HCT116 (cell line): ENCODE measurements around the gene RPS10. TPM values are rescaled to one million over a fixed set of nuclear protein-coding genes. Genes with fewer than 3 reads are reported as not detected.

ENCODE experiments used
- ATAC-seq: fragments of 200-7000 bp; cut with Tn5 transposase; 2 replicates; pipeline ENCODE4 v1.9.1; 2020; ENCODE audit warnings: mild to moderate bottlenecking, moderate library complexity
- BruUV-seq: library from RNA; stranded (reverse); fragments of 400-500 nt; replicated peaks from 2 replicates; lab custom pipeline; 2021; lab: Mats Ljungman, UMichigan
- CTCF ChIA-PET: fragments of 300-600 bp; sonication (Branson Sonifier 250); formaldehyde crosslinking; loops from one replicate; lab custom pipeline; 2021; ENCODE audit warnings: antibody characterized with exemption; lab: Charles Lee
- POLR2A ChIA-PET: fragments of 300-600, 350-600 bp; sonication (Branson Sonifier 250); formaldehyde crosslinking; loops from one replicate; lab custom pipeline; 2021; ENCODE audit warnings: antibody characterized with exemption; lab: Charles Lee
- RAD21 ChIA-PET, 2 experiments: fragments of 300-600 bp; sonication (Branson Sonifier 250); formaldehyde crosslinking; loops; one replicate each; lab custom pipeline; 2023; ENCODE audit warnings: low total read pairs in 2 of 2; ENCODE audit not compliant: uncharacterized antibody in 2 of 2, unreplicated experiment in 2 of 2, low non-redundant PET in 1 of 2; lab: Charles Lee
- DNase-seq: peaks from one replicate; pipeline ENCODE4 v3.0.0-alpha.2; 2010; ENCODE audit warnings: low read depth, low spot score
- H2AFZ ChIP-seq: fragments of 200-600 bp; shearing (Covaris generic), sonication (generic); 2 replicates; pipeline ENCODE4 v1.6.1; 2017; ENCODE audit warnings: low read depth, mixed run types, mixed read lengths, antibody characterized with exemption, low read length; ENCODE audit not compliant: poor library complexity, severe bottlenecking
- H3K27ac ChIP-seq: 2 replicates; pipeline ENCODE4 v1.5.1; 2012; ENCODE audit warnings: low read depth, low read length
- H3K27me3 ChIP-seq: fragments of 200-600 bp; sonication (generic); 2 replicates; pipeline ENCODE4 v1.6.1; 2016; ENCODE audit warnings: mixed run types, low read length, mixed read lengths; ENCODE audit not compliant: insufficient read depth
- H3K36me3 ChIP-seq, 2 experiments: fragments of 200-500 bp in 1 of 2; fragments of 200-600 bp in 1 of 2; sonication (Bioruptor generic) in 1 of 2; sonication (generic) in 1 of 2; 2 replicates each; pipeline versions ENCODE4 v1.5.1 to v1.6.1; 2014 to 2016; ENCODE audit warnings: low read length in 2 of 2, inconsistent platforms in 1 of 2, mixed read lengths in 1 of 2, mixed run types in 1 of 2; ENCODE audit not compliant: insufficient read depth in 2 of 2, control insufficient read depth in 1 of 2
- H3K4me1 ChIP-seq, 2 experiments: fragments of 200-600 bp in 1 of 2; sonication (generic) in 1 of 2; 2 replicates each; pipeline versions ENCODE4 v1.5.1 to v1.6.1; 2012 to 2017; ENCODE audit warnings: low read length in 2 of 2, inconsistent platforms in 1 of 2, mild to moderate bottlenecking in 1 of 2, mixed read lengths in 1 of 2, mixed run types in 1 of 2, moderate library complexity in 1 of 2; ENCODE audit not compliant: insufficient read depth in 2 of 2, control insufficient read depth in 1 of 2
- H3K4me2 ChIP-seq: fragments of 200-600 bp; sonication (generic); 2 replicates; pipeline ENCODE4 v1.6.1; 2017; ENCODE audit warnings: mixed run types, low read length, mixed read lengths
- H3K4me3 ChIP-seq, 2 experiments: fragments of 200-600 bp in 1 of 2; sonication (generic) in 1 of 2; replicated peaks in 1 of 2; 2 replicates each; pipeline ENCODE4 v1.5.1; 2011 to 2016; ENCODE audit warnings: low read length in 2 of 2, control low read depth in 1 of 2, low read depth in 1 of 2, mild to moderate bottlenecking in 1 of 2, mixed read lengths in 1 of 2, mixed run types in 1 of 2
- H3K79me2 ChIP-seq: fragments of 200-600 bp; sonication (generic); 2 replicates; pipeline ENCODE4 v1.6.1; 2017; ENCODE audit warnings: mild to moderate bottlenecking, mixed run types, low read length, moderate library complexity, mixed read lengths; ENCODE audit not compliant: insufficient read depth
- H3K9ac ChIP-seq: fragments of 200-600 bp; sonication (generic); 2 replicates; pipeline ENCODE4 v1.6.1; 2016; ENCODE audit warnings: low read length, mixed read lengths
- H3K9me2 ChIP-seq: fragments of 200-600 bp; sonication (generic), shearing (Covaris generic); 2 replicates; pipeline ENCODE4 v1.6.1; 2017; ENCODE audit warnings: mixed run types, mild to moderate bottlenecking, moderate library complexity; ENCODE audit not compliant: insufficient read depth
- H3K9me3 ChIP-seq, 2 experiments: fragments of 200-500 bp in 1 of 2; fragments of 200-600 bp in 1 of 2; sonication (Bioruptor generic) in 1 of 2; sonication (generic) in 1 of 2; 2 replicates each; pipeline ENCODE4 v1.6.1; 2014 to 2017; ENCODE audit warnings: low read length in 2 of 2, mixed read lengths in 2 of 2, inconsistent platforms in 1 of 2, low read depth in 1 of 2, mild to moderate bottlenecking in 1 of 2, mixed run types in 1 of 2, moderate library complexity in 1 of 2; ENCODE audit not compliant: control insufficient read depth in 1 of 2, insufficient read depth in 1 of 2
- H4K20me1 ChIP-seq: fragments of 200-600 bp; sonication (generic), shearing (Covaris generic); 2 replicates; pipeline ENCODE4 v1.6.1; 2017; ENCODE audit warnings: mixed run types, mild to moderate bottlenecking, moderate library complexity; ENCODE audit not compliant: insufficient read depth
- ATF3 ChIP-seq: IDR thresholded peaks from 2 replicates; pipeline ENCODE4 v1.6.1; 2012
- EGR1 ChIP-seq: IDR thresholded peaks from 2 replicates; pipeline ENCODE4 v1.6.1; 2012; ENCODE audit warnings: low read depth
- EZH2 ChIP-seq: fragments of 200-600 bp; sonication (generic); IDR thresholded peaks from 2 replicates; pipeline ENCODE4 v1.6.1; 2017; ENCODE audit warnings: antibody characterized with exemption, mixed run types
- EZH2phosphoT487 ChIP-seq: fragments of 200-600 bp; IDR thresholded peaks from 2 replicates; pipeline ENCODE4 v1.6.1; 2018; ENCODE audit warnings: antibody characterized with exemption, borderline replicate concordance
- FOSL1 ChIP-seq: IDR thresholded peaks from 2 replicates; pipeline ENCODE4 v1.6.1; 2012; ENCODE audit warnings: low read depth
- JUND ChIP-seq: IDR thresholded peaks from 2 replicates; pipeline ENCODE4 v1.6.1; 2012
- MAX ChIP-seq: IDR thresholded peaks from 2 replicates; pipeline ENCODE4 v1.6.1; 2012
- POLR2A ChIP-seq: IDR thresholded peaks from 2 replicates; pipeline ENCODE4 v1.7.0; 2011; ENCODE audit warnings: borderline replicate concordance; ENCODE audit not compliant: insufficient read depth, insufficient read length; ENCODE audit errors: extremely low read depth
- RAD21 ChIP-seq: IDR thresholded peaks from 2 replicates; pipeline ENCODE4 v1.6.1; 2012; ENCODE audit warnings: low read depth, mild to moderate bottlenecking
- REST ChIP-seq: IDR thresholded peaks from 2 replicates; pipeline ENCODE4 v1.6.1; 2012; ENCODE audit warnings: low read depth
- SIN3A ChIP-seq: IDR thresholded peaks from 2 replicates; pipeline ENCODE4 v1.6.1; 2012; ENCODE audit warnings: low read depth
- SRF ChIP-seq: IDR thresholded peaks from 2 replicates; pipeline ENCODE4 v1.6.1; 2012; ENCODE audit warnings: low read depth
- YY1 ChIP-seq: IDR thresholded peaks from 2 replicates; pipeline ENCODE4 v1.6.1; 2011; ENCODE audit warnings: low read length, low read depth, moderate library complexity, mild to moderate bottlenecking; ENCODE audit not compliant: insufficient replicate concordance; ENCODE audit errors: extremely low read depth
- ZBTB33 ChIP-seq: IDR thresholded peaks from 2 replicates; pipeline ENCODE4 v1.6.1; 2011; ENCODE audit warnings: mild to moderate bottlenecking, low read length, moderate library complexity; ENCODE audit not compliant: insufficient replicate concordance; ENCODE audit errors: extremely low read depth
- ZNF274 ChIP-seq: fragments of 200-500 bp; sonication (Bioruptor generic); IDR thresholded peaks from 2 replicates; pipeline ENCODE4 v1.6.1; 2014; ENCODE audit warnings: mild to moderate bottlenecking, low read depth, low read length, inconsistent platforms
- intact Hi-C: fragments of 100-400 bp; cut with micrococcal nuclease; formaldehyde crosslinking; loops from 2 replicates; pipeline ENCODE4 v1.10.0; 2022
- total RNA-seq: library from RNA; stranded (reverse); gene quantifications from one replicate; pipeline ENCODE4 v1.2.1, GENCODE V29; 2021; ENCODE audit not compliant: unreplicated experiment

Gene RPS10
- total RNA-seq, 1 experiment from 2014 or later = 1,863 TPM

- H3K27me3 ChIP-seq = no peaks in the 10 kb centered on the region
- no peaks in the 10 kb centered on the region for H3K9me2 ChIP-seq
- no peak overlapping the region for H3K4me3 ChIP-seq
- no peaks in the 10 kb centered on the region for H3K36me3 ChIP-seq
- DNase-seq (no peak), ATAC-seq (no peak)
- intact Hi-C loops = no loop called here
- ChIA-PET CTCF (no interaction called here), POLR2A (no interaction called here), RAD21 (no interaction called here)
- peaks cover 9% of the 10 kb centered on the region; the same call in 1 of the 2 replicates for H4K20me1 ChIP-seq
- H3K9ac ChIP-seq = no peak overlapping the region
- no peak overlapping the region for H3K27ac ChIP-seq
- no peak overlapping the region for H3K4me2 ChIP-seq
- TF ChIP-seq POLR2A (no peak), EZH2phosphoT487 (no peak), RAD21 (no peak), MAX (no peak), SIN3A (no peak), SRF (no peak), FOSL1 (no peak)
- peaks cover 85% of the 10 kb centered on the region for H3K79me2 ChIP-seq
- no TSS peak for BruUV-seq
- H3K4me1 ChIP-seq = no peaks in the 10 kb centered on the region
- H2AFZ ChIP-seq = no peak overlapping the region
- H3K9me3 ChIP-seq = no peaks in the 10 kb centered on the region
Measured at GRCh38 chr6:34370361-34370760, 55.5 kb downstream of the RPS10 start.

- intact Hi-C loops = no loop called here
- TF ChIP-seq EGR1 (no peak), SRF (no peak), EZH2 (no peak), SIN3A (no peak), ZNF274 (no peak), EZH2phosphoT487 (no peak), JUND (no peak), ZBTB33 (no peak), ATF3 (no peak), MAX (no peak), YY1 (no peak), FOSL1 (no peak), REST (no peak)
Measured at GRCh38 chr6:34369385-34369784, 56.5 kb downstream of the RPS10 start.

More at GRCh38 chr6:34369385-34369784, 56.5 kb downstream of the RPS10 start:
- no TSS peak for BruUV-seq
- Histone ChIP-seq H3K9me3 (no peaks in the 10 kb centered on the region), H3K36me3 (no peaks in the 10 kb centered on the region), H2AFZ (no peak overlapping the region), H3K4me1 (no peaks in the 10 kb centered on the region), H3K27ac (no peak overlapping the region), H3K4me3 (no peak overlapping the region), H3K9me2 (no peaks in the 10 kb centered on the region), H3K4me2 (no peak overlapping the region), H3K9ac (no peak overlapping the region), H4K20me1 (peaks cover 9% of the 10 kb centered on the region; the same call in 1 of the 2 replicates), H3K27me3 (no peaks in the 10 kb centered on the region), H3K79me2 (peaks cover 84% of the 10 kb centered on the region)
- ChIA-PET POLR2A (no interaction called here), CTCF (no interaction called here), RAD21 (no interaction called here)
- no peak for DNase-seq
- ATAC-seq = no peak
